ENCODE measurements around the gene QPRT.
A peak's percentile ranks its signal among the peaks of the same experiment; 100 is the strongest.

- TF ChIP-seq CTCF (IDR thresholded peaks at IDR 0.05), result peak in 1 of 2 donors; percentile 27
- no peak for TF ChIP-seq EP300 (IDR thresholded peaks at IDR 0.05)
These were observed 50.1 kb downstream of the QPRT start for GRCh38 chr16:29729116-29729521.

Data from suprapubic skin (tissue), 3 donors.